ENCODE data around the gene CCR6. TPM values are rescaled to one million over a fixed set of nuclear protein-coding genes. Genes with fewer than 3 reads are reported as not detected.

The CCR6 gene
- total RNA-seq, 1 experiment from 2014 or later: not detected

DNA sequence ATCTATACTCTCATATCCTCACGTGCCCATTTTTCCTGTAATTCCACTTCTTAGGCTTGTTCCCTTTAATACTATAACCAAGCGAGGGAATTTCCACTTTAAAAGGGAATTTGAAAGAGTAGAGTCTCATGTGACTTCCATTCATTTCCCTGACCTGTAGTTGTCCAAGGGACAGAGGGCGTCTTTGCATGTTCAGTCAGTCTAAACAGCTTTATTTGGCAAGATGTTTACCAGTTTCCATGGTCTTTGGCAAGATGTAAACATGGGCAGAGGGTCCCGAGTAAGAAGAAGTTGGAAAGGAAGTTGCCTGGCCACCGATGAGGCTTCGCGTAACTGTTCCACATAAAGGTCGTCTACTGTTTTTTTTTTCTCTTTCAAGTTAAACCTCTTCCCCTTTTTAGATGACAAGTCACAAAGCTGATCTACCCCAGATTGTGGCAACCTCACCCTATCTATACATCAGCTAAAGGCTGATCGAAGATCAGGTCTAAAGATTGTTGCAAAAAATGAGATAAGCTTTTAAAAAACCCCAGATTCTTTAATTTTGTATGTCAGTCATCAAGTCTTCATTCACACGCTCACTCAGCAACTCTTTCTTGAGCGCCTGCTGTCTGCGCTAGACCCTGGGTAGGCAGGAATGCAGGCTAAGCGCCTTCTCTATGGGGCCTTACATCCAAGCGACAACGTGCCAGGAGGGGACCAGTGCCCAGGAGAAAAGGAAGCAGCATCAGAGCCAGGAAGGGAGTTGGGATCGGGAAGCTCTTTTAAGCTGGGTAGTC is 31.7 kb upstream of the CCR6 start:
- no TSS peak for BruUV-seq (replicated peaks)
- in situ Hi-C loops (cut with HindIII; ENCODE audit: low pct_unique_long_range_greater_than_20kb, low sequenced_read_pairs) (no loop called here), intact Hi-C loops (cut with micrococcal nuclease; ENCODE audit: unreplicated experiment) (no loop called here)
- TF ChIP-seq, protein P1, sequence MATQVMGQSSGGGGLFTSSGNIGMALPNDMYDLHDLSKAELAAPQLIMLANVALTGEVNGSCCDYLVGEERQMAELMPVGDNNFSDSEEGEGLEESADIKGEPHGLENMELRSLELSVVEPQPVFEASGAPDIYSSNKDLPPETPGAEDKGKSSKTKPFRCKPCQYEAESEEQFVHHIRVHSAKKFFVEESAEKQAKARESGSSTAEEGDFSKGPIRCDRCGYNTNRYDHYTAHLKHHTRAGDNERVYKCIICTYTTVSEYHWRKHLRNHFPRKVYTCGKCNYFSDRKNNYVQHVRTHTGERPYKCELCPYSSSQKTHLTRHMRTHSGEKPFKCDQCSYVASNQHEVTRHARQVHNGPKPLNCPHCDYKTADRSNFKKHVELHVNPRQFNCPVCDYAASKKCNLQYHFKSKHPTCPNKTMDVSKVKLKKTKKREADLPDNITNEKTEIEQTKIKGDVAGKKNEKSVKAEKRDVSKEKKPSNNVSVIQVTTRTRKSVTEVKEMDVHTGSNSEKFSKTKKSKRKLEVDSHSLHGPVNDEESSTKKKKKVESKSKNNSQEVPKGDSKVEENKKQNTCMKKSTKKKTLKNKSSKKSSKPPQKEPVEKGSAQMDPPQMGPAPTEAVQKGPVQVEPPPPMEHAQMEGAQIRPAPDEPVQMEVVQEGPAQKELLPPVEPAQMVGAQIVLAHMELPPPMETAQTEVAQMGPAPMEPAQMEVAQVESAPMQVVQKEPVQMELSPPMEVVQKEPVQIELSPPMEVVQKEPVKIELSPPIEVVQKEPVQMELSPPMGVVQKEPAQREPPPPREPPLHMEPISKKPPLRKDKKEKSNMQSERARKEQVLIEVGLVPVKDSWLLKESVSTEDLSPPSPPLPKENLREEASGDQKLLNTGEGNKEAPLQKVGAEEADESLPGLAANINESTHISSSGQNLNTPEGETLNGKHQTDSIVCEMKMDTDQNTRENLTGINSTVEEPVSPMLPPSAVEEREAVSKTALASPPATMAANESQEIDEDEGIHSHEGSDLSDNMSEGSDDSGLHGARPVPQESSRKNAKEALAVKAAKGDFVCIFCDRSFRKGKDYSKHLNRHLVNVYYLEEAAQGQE (IDR thresholded peaks at IDR 0.05; ENCODE audit: insufficient read depth in 1 of 2, low read depth in 2 of 2, low read length in 1 of 2): no peak
- no peak overlapping the region for H3K27ac ChIP-seq (ENCODE audit: low read length)
- H3K4me1 ChIP-seq (ENCODE audit: control insufficient read depth, insufficient read depth, low read length): no peaks in the 10 kb centered on the region
- POLR2A ChIA-PET: no interaction called here
- H3K36me3 ChIP-seq (ENCODE audit: control insufficient read depth, insufficient read depth, low read length): no peaks in the 10 kb centered on the region
- CTCF ChIA-PET: no interaction called here
- no peak overlapping the region for H3K4me3 ChIP-seq (ENCODE audit: low read depth in 2 of 2, low read length in 2 of 2)
- 0 out of 2 replicates have a peak, but pooled peaks cover 3% of the 10 kb centered on the region for H3K9me3 ChIP-seq (ENCODE audit: control insufficient read depth, insufficient read depth, low read depth, low read length)
- H3K27me3 ChIP-seq (ENCODE audit: control insufficient read depth, insufficient read depth, low read length): peaks cover 2% of the 10 kb centered on the region; the same call in 1 of the 2 replicates
- DNase-seq (ENCODE audit: low read depth, low spot score) (no peak), ATAC-seq (no peak)

DNA sequence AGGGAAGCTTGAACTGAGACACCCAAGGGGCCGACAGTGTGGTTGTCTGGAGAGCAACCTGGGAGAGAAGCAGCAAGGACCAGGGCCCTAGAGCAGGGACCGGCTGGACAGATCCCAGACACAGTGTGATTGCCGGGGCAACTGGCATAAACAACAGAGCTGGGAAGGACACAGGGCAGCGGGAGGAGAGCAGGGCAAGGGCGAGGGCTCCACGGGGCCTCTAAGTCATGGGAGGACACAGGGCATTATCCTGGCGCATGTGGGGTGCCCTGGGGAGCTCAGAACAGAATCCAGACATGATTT is 31.1 kb upstream of the CCR6 start:
- ChIA-PET POLR2A (interaction anchor here (0.6 kb wide), 1 partner anchor 948 kb away, joined by 3 read pairs; no protein-coding TSS in a partner anchor), CTCF (no interaction called here)
- no peaks in the 10 kb centered on the region for H3K36me3 ChIP-seq (ENCODE audit: control insufficient read depth, insufficient read depth, low read length)
- H3K27ac ChIP-seq (ENCODE audit: low read length): no peak overlapping the region
- intact Hi-C loops (cut with micrococcal nuclease; ENCODE audit: unreplicated experiment): no loop called here
- TF ChIP-seq, protein P2, sequence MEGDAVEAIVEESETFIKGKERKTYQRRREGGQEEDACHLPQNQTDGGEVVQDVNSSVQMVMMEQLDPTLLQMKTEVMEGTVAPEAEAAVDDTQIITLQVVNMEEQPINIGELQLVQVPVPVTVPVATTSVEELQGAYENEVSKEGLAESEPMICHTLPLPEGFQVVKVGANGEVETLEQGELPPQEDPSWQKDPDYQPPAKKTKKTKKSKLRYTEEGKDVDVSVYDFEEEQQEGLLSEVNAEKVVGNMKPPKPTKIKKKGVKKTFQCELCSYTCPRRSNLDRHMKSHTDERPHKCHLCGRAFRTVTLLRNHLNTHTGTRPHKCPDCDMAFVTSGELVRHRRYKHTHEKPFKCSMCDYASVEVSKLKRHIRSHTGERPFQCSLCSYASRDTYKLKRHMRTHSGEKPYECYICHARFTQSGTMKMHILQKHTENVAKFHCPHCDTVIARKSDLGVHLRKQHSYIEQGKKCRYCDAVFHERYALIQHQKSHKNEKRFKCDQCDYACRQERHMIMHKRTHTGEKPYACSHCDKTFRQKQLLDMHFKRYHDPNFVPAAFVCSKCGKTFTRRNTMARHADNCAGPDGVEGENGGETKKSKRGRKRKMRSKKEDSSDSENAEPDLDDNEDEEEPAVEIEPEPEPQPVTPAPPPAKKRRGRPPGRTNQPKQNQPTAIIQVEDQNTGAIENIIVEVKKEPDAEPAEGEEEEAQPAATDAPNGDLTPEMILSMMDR (IDR thresholded peaks at IDR 0.05): no peak
- no peak for TF ChIP-seq TCF7L2 (IDR thresholded peaks at IDR 0.05; ENCODE audit: low read depth, low read length)
- TF ChIP-seq POLR2AphosphoS5 (IDR thresholded peaks at IDR 0.05; ENCODE audit: low read depth, low read length): no peak
- TF ChIP-seq, protein P1 (IDR thresholded peaks at IDR 0.05; ENCODE audit: insufficient read depth in 1 of 2, low read depth in 2 of 2, low read length in 1 of 2): no peak
- no peak for TF ChIP-seq SIN3A (IDR thresholded peaks at IDR 0.05; ENCODE audit: borderline replicate concordance, insufficient read depth, low read depth, low read length)
- 0 out of 2 replicates have a peak, but pooled peaks cover 3% of the 10 kb centered on the region for H3K9me3 ChIP-seq (ENCODE audit: control insufficient read depth, insufficient read depth, low read depth, low read length)
- in situ Hi-C loops (cut with HindIII; ENCODE audit: low pct_unique_long_range_greater_than_20kb, low sequenced_read_pairs): no loop called here
- BruUV-seq (replicated peaks): no TSS peak
- peaks cover 2% of the 10 kb centered on the region; the same call in 1 of the 2 replicates for H3K27me3 ChIP-seq (ENCODE audit: control insufficient read depth, insufficient read depth, low read length)
- DNase-seq (ENCODE audit: low read depth, low spot score): no peak
- no peaks in the 10 kb centered on the region for H3K4me1 ChIP-seq (ENCODE audit: control insufficient read depth, insufficient read depth, low read length)
- no peak for ATAC-seq
- H3K4me3 ChIP-seq (ENCODE audit: low read depth in 2 of 2, low read length in 2 of 2): no peak overlapping the region
